Measurements from ENCODE around the gene MYO3B.

The MYO3B gene

DNA sequence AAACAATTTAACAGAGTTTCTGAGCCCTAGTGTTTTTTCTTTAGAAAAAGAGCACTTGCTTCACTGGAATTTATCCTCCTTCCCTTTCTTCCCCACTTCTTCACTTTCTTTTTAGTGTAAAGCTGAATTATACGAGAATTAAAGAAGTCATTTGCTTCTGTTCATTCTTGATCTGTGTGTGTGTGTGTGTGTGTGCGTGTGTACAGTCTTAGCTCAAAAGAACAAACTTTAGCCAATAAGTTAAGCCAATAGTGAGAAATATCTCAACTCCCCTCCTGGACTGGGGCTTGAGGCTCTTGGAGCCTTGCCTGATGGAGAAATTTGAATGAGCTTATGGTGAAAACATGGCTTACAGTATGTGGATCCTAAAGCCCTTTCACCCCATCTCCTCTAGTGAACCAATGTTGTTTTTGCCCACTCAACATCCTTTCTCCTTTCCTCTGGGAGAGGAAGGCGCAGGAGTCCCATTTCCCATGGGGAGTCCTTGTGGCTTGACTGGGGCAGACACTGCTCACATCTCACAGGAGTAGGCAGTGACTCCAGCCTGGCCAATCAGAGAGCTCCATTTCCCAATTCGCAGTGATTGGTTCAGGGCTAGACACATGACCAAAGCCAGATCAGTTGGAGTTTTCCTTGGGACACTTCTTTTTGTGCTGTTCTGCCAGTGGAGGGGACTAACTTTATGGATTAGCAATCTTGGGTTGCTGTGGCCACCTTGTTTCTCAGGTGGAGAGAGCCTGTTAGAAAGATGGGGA is 16.3 kb upstream of the MYO3B start:
- no peak for DNase-seq

DNA sequence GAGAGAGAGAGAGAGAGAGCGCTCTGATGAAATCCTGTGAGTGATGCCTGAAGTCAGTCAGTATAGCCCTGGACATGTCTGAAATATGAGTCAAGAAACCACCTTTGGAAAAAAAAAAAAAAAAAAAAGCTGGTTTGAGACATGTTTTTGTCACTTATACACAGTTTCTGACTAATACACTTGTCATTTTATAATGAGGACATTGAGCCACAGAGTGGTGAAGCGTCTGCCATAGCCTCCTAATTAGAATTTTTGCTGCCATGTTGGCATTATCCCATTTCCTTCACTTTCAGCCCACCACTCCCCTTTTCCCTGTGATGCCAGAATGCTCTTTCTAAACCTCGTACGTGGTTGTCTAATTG is 15.7 kb upstream of the MYO3B start:
- DNase-seq = no peak

DNA sequence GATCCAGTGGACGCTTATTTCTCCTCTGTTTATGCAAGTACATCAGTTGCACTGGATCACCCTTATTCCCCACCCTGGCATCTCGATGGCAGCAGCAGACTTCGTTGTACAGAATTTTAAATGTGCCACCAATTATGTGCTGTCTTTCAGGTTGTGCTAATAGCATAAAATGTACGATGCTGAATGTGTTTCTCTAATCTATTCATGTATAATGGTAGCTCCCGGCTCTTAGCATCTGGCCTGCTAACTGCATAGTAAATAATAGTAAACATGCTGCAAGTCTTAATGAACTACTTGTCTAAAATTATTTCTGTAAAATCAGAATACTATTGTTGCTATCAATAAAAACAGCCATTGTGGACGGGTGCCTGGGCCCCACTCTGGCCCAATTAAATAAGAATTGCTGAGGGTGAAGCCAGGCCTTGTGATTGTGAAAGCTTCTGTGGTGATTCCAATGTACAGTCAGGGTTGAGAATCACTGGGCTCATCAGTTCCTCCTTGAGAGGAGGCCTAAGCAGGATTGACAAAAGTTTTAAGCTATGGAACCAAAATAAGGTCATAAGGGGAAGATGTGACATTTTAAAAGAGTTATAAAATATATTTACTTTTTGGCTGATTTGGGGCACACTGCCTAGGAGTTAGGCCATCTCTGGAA is 14.4 kb upstream of the MYO3B start:
- DNase-seq = no peak

DNA sequence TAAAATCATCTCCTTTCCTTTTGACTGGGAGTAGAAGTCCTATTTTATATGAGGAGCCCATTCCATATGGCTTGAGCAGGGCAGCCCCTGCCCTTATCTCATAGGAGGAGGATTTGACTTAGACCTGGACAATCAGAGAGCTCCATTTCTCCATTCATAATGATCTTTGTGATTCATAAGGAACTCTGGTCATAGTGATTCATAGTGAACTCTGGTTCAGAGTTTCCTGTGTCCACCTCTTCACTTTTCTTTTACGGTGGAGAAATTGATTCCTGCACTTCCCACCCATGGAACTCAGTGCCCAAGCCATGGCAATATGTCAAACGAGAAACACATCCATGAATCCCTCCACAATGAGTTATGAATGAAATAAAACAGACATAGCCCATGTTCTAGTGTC is 12.8 kb upstream of the MYO3B start:
- no peak for DNase-seq

DNA sequence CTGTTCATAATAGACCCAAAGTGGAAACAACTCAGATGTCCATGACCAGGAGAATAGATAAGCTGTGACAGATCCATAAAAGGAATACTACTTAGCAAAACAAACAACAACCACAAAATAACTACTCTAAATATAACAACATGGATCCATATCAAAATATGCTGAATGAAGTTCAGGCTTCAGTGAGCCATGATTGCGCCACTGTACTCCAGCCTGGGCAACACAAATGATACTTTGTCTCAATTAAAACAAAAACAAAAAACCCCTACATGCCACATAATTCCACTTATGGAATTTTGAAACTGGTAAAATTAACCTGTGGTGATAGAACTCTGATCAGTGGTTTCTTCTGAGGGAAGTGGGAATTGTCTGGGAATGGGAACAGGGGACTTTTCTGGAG is 11.2 kb upstream of the MYO3B start:
- DNase-seq = no peak

DNA sequence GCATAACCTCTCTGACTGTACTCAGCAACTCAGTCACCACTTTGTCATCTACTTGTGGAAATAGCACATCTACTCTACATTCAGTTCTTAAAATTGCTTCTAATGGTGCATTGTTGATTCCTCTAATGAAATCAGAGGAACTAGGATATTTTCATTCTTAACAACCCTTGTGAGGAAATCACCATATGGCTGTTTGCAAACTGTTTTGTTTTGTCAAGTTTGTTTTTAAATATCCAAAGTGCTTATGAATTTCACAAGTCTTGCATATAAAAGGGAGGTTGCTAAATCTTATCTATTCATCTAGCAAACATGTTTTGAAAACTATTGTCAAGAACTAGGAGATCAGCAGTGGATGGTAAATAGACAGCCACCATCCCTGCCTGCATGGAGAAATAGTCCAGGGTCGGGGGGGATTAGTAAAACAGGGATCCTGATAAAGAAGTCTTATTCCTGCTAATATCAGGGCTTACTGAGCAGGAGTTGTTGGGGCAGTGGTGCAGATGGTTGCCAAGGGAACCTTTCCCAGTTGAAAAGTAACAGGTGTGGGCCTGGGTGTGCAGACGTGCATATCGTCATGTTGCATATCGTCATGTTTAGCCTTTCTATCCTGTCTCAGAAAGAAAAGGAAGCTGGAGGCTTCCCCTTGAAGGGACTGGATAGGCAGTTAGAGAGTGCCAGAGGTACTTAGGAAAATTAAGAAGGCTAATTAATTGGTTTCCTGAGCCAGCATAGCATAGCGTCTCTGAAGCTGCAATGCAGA is 7.5 kb upstream of the MYO3B start:
- no peak for DNase-seq

DNA sequence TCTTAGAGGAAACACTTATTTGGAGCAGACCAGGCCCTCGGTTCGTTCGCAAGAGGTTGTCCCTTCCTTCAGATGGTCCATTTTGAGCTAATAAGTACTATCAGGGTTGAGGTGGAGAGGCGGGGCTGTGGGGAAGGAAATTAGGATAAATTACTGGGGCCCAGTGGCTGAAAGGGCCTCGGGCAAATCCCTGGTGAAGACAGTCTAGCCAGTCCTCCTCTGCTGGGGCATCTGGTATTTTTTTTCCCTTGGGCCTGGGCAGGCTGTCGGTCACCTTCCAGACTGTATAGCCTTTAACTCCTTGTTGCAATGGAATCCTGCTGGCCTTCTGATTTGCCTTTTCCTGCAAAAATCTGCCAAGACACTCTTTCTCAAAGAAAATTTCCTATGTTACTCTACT is 1.7 kb upstream of the MYO3B start:
- DNase-seq = no peak

DNA sequence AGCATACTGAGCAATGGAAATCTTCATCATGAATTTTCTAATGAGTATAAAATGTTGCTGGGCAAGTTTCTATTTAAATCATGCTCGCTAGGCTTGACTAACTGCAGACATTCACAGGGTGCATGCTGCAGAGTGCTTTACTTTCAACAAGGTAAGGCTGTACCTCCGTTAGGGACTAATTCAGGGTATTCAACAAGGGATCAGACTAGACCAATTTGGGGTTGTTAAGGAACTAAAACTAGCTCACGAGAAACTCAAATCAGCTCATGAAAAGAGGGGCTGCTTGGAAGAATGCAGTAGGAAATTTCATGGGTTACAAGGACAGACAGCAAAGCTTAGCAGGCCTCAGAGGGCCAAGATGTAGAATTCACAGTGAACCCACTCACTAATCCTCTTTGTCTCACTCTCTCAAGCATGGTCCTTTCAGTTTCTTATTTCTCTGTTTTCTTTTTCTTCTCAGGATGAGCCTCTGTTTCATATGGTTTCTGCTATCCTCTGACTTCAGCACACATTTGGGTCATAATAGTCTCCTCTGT is 2.2 kb downstream of the MYO3B start:
- no peak for DNase-seq

DNA sequence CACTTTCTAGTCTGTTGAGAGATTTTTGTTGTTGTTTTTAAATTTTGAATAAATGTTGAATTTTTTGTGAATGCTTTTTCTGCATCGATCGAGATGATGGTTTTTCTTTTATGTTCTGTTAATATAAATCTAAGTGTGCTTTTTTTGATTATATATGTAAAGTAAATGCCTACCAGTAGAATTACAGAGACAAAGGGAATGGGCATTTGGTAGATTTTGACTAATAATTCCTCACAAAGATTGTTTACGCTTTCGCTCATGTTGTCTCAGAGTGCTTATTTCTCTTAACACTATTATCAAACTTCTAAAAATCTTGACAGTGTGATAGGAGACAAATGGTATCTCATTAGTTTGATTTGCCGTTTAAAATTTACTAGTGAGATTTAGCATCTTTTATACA is 3.7 kb downstream of the MYO3B start:
- DNase-seq = no peak

DNA sequence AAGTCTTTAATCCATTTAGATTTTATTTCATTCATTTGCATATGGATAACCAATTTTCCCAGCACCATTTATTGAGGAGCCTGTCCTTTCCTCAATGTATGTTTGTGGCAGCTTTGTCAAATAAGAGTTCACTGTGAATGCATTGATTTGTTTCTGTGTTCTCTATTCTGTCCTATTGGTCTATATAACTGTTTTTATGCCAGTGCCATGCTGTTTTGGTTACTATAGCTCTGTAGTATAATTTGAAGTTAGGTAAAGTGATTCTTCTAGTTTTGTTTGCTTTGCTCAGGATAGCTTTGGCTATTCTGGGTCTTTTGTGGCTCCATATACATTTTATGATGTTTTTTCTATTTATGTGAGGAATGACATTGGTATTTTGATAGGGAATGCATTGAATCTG is 7.4 kb downstream of the MYO3B start:
- no peak for DNase-seq

DNA sequence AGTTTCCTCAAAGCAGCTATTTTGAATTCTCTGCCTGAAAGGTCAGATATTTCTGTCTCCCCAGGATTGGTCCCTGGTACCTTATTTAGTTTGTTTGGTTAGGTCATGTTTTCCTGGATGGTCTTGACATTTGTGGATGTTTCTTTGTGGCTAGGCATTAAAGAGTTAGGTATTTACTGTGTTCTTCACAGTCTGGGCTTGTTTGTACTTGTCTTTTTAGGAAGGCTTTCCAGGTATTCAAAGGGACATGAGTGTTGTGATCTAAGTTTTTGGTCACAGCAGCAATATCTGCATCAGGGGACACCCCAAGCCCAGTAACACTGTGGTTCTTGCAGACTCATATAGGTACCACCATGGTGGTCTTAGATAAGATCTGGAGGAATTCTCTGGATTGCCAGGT is 11.8 kb downstream of the MYO3B start:
- DNase-seq = no peak

DNA sequence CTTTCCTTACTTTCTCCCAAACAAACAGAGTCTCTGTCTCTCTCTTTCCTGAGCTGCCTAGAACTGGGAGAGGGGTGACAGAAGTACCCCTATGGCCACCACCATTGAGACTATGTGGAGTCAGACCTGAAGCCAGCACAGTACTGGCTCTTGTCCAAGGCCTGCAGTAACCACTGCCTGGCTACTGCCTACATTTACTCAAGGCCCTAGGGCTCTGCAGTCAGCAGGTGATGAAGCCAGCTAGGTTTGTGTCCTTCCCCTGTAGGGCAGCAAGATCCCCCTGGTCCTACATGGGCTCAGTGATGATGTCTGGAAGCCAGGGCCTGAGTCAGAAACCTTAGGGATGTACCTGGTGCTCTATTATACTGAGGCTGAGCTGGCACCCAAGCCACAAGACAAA is 12.2 kb downstream of the MYO3B start:
- no peak for DNase-seq

DNA sequence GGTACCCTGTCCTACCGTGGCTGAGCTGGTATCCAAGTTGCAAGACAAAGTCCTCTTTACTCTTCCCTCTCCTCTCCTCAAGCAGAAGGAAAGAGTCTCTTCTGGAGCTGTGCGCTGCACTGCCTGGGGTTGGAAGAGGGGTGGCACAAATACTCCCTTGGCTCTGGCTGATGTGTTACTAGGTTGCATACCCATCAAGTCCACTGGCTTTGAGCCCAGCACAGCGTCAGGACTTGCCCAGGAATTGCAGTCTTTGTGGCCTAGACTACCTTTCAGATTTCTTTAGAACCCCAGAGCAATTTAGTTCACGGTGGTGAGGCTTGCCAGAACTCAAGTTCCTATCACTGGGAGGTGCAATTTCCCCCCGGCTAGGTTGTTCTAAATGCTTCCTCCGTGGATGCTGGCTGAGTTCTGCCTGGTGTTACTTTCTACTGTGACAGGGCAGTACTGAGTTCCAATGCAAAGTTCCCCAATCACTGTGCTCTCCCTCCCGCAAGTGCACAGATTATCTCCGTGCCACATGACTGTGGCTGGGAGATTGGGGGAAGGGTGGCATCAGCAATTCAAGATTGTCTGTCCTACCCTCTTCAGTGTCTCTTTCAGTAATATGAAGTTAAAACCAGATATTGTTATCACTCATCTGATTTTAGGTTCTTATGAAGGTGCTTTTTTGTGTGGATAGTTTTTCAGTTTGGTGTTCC is 13.4 kb downstream of the MYO3B start:
- DNase-seq = no peak

DNA sequence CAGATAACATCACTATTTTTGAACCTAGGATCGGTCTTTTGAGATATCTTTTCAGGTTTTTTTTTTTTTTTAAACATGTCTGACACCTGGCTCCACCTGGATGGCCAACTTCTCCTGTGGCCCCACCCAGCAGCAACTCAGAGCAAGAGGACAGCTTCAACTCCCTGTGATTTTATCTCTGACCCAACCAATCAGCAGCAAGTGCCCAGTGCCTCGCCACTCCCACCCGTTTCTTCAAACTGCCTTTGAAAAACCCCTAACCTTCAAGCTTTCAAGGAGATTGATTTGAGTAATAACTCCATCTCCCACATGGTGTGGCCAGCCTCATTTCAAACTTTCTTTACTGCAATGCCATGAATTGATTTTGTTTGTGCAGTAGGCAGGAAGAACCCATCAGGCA is 19.0 kb downstream of the MYO3B start:
- DNase-seq = no peak

DNA sequence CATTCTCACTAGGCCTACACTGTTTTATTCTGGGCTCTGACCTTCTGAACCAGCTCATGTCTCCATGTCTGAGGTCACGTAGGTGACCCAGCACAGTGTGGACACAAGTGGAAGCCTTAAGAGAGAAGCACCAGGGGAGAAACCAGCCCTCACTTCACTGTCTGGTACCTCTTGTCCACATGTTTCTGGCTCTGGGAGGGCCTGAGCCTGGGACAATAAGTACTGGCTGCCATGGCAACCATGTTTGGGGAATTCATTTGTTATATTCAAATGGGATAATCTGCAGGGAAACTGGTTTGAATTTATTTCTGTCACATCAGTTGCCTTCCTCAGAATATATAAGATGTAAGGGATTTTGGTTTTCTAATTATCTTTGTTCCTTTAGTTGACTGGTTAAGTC is 23.3 kb downstream of the MYO3B start:
- DNase-seq = no peak

DNA sequence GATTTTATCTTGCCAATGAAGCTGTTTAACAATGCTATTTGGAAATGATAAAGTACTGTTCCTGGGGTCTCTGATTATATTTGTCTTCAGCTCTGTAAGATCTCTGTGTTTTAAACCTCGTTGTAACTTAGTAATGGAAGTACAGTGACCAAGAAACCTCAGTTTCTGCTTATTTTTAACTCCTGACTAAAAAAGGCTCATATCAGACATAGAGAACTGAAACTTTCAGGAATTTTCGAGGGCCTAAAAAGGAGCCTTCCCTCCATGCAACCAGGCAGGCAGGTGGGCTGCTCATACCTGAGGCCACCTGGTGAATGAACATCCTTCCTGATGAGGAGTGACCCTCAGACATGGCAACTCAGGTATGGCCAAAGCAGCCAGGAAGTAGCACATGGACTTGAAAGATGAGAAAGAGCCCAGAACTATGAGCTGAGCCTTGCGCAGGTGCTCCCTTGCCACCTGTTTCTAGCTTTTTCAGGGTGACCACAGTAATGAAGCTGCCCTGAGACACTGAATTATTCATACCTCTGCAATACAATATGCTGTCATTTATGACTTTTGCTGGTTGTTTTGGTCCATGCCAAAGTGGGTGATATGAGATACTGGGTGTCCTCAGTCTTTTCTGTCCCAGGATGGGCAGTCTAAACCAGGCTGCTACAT is 23.9 kb downstream of the MYO3B start:
- no peak for DNase-seq

DNA sequence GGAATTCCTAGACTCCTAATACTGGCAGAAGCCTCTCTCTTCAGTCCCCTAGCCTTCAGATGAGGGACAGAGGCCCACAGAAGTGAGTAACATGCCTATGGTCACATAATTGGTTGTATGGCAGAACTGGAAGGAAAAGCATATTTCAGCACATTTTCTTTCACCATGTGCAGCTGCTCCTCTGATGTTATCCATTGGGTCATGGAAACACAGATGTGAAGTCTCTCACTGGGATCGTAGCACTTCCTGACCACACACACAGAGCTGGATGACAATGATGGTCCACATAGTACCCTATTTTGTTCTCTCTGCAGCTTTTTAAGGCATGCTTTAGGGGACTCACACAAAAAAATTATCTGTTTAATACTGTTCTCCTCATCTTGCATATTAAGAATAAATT is 24.5 kb downstream of the MYO3B start:
- no peak for DNase-seq

DNA sequence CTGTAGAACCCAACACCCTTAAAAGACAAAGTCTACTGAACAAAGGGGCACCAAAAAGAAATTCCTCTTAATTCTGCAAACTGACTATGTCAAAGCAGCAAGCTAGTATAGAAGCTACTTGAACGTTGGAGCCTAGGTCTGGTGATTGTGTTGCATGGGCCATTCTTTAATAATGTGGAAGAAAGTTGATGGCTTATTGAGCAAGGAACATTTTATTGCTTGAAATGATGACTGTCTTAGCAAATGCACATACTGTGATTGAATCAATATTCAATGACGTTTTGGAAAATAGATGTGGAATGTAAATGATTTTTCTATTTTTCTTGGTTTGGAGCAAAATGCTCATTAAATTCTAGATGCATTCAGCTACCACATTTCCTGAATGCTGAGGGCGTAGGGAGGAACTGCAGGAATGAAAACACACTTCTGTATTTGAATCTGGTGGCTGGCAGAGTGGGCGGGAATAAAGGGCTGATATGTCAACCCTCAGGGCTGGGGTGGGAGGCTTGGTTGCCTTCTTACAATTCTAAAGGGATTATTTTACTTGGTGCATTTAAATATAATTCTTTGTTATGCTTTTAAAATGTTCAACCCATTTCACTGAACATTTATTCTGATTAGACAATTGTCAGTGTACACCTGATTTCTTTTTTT is 26.5 kb downstream of the MYO3B start:
- DNase-seq = no peak

DNA sequence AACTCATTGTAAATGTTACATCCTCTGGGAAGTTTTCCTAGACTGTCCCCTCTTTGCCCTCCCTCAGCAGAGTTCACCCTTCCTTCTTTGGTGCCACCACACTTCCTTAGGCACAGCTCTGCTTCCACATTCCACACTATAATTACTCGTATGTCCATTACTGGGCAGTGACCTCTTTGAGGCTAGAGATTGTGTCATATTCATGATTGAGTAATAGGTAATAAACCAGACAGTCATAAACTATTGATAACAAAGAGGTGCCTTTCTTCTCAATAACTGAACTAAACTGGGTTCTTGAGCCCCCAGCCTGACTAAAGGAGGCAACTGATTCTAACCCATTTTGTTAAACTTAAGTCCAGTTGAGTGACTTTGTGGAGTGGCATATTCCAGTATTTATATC is 28.3 kb downstream of the MYO3B start:
- no peak for DNase-seq

DNA sequence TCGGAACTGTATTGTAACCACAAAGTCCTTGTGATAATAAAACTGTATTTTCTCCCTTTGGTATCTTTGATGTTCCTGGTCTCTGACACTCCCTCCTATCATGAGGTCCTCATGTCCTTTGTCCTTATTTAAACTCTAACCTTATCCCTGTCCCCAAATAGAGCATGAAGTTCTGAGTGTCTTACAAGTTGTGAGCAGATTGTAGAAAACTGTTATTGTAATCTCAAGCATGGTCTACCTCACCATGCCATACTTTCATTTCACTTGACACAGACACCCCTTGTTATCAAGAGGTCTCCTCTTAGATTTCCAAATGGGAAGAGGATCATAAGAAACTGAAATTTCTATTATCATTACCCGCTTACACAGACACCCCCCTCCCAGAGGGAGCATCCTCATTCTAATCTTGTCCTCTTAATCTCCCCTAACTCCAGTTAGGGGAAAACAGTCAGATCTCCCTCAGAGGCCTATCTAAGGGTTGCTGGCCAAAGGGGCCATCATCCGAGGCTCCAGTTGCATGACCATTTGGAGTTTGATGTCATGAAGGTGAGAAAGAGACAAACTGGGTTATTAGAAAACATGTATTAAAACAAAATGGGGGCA is 29.0 kb downstream of the MYO3B start:
- no peak for DNase-seq

DNA sequence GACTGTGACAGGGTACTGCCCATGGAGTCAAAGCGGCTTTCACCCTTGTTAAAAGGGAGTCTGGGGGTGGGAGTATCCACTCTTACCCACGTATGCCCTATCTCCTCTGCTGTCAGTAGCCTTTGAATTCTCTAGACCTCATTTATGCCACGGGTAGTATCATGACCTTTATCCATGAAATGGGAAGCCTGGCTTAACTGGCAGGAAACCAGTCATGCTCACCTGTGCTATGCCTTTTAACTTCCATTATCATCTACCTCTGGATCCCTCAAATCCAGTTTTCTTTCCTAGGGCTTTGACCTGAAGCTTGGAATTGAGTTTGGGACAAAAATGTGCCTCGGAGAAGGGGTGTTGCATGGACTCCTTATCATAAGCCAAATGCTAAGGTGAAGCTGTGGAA is 30.0 kb downstream of the MYO3B start:
- DNase-seq = no peak

DNA sequence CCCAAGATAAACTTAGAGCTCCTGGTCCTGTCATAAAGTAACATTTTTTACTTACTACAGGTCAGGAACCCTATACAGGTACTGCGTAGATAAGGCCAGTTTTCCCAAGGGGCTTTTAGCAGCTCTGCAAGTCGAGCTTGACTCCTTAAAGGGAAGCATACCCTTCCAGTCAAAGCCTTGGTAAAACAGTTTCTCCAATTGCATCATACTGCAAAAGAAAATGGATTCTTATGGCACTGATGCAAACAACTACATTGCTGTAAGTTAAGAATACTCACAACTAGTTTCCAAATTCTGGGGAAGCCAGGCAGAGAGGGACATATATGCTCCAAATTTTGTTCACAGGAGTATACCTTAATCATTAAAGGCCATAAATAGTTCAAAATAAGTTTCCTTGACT is 31.0 kb downstream of the MYO3B start:
- no peak for DNase-seq

Measured in stimulated activated naive CD4-positive, alpha-beta T cell (primary cell).